ENCODE data around the gene SLC39A2.
"Not testable (repeated sequence)": the region's sequence is repeated elsewhere in the genome, so short reads cannot be mapped to it uniquely, and the experiment has no call there.

The SLC39A2 gene, protein sequence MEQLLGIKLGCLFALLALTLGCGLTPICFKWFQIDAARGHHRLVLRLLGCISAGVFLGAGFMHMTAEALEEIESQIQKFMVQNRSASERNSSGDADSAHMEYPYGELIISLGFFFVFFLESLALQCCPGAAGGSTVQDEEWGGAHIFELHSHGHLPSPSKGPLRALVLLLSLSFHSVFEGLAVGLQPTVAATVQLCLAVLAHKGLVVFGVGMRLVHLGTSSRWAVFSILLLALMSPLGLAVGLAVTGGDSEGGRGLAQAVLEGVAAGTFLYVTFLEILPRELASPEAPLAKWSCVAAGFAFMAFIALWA

DNA sequence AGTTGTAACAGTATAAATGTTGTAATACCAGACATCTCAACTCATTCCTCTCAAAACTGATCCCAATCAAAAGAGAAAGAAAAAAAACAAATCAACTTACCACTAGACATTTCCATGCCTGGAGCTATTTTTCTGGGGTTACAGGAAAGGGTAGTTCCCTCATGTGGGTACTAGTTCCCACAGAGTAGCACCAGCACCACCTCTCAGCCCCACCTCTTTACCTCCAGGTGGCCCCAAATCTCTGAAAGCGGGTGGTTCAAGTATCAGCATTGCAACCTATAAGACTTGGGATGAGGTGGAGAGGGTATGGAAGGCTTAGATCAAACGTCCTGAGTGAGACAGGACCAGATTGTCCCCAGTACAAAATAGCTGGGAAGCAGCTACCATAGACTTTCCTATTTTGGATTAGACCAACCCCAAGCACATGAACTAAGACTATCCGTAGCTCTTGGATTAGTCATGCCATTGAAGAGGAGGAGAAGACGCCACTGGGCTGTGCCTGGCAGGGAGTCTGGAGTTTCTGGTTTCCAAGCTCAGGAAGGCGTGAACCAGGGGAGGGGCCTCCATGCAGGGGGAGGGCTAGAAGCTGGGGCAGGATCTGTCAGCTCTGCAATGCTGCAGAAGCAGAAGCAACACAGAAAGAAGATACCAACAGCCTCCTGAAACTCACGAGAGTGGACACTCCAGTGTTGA, at the start of gene SLC39A2:
TSS of gene SLC39A2 (plus strand) at position 620 of the 693 bp plus-strand sequence. CDS start 154 bp downstream, outside the sequence.
- no peak for DNase-seq

DNA sequence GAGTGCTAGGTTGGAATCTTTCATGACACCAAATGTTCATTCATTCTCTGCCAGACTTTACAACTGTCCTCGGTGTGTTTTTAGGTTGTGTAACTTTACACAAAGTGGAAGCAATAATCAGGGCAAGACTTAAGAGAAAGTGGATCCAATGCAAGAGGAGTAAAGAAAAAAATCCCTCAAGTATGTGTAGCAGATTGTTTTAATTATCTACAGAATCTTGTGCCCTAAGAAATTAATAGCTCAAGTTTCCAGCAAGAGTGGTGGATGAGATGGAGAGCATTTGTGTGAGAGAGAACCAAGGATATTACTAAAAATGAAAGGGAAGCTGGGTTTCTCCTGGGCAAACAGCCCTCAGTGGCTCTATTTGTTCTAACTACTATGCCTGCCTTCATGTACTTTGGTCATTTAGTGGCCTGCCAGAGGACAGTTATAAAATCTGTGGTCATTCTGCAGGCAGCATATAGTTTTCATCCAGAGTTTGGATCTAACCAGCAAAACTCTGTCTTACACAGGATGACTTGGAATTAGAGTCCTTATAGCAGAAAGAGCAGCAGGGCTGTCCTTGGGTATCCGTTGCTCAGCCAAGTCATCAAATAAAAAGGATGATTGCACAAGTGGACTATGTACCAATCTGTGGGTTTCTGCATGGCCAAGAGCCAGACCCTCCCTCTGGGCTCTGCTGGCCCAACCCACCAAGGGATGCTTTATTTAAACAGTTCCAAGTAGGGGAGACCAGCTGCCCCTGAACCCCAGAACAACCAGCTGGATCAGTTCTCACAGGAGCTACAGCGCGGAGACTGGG, 44.2 kb upstream of the SLC39A2 start, which contains the start of gene RNASE2:
TSS of gene RNASE2 (plus strand) at position 752 of the 802 bp plus-strand sequence. CDS start 285 bp downstream, outside the sequence.
- not testable (repeated sequence) for DNase-seq

DNA sequence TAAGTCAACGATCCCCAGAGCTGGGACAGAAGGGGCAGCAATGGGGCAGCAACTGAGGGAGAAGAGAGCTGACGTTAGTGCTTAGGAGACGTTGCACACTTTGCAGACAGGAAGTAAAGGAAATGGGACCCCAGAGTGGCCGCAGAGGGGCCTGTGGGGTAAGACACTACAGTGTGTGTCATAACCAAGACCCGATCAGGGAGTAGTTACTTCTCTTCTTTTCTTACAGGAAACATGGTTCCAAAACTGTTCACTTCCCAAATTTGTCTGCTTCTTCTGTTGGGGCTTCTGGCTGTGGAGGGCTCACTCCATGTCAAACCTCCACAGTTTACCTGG, 43.6 kb upstream of the SLC39A2 start:
- DNase-seq = not testable (repeated sequence)

DNA sequence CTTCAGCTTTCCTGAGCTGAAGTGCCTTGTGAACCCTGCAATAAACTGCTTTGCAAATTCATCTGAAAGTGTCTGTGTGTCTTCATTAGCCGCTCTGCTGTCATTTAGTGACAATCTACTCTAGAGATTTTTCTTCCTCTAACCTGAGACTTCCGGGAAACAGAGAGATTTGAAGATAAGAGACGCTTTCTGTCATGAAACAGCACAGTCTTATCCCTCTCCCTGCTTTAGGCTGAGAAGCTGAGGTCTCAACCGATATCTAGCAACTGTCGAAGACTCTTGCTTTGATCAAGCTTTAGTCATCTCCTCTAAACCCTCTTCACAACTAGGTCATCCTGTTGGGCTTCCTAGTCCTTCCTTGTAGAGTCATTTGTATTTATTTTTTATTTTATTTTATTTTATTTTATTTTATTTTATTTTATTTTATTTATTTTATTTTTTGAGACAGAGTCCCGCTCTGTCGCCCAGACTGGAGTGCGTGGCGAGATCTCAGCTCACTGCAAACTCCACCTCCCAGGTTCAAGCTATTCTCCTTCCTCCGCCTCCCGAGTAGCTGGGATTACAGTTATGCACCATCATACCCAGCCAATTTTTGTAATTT, 42.6 kb upstream of the SLC39A2 start:
- no peak for DNase-seq

DNA sequence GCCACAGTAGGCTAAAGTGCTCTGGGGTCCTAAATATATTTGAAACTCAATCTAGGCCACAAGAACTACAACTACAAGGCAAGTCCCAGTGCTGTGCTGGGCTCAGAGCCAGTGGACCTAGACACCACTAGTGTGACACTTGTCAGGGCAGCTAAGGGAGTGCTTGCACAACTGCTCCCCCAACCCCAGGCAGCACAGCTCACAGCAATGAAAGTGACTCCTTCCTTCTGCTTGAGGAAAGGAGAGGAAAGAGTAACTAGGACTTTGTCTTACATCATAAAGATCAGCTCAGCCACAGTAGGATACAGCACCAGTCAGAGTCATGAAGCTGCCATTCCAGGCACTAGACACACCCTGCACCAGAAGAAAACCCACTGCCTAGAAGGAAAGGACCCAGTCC, 40.1 kb upstream of the SLC39A2 start:
- not testable (repeated sequence) for DNase-seq

DNA sequence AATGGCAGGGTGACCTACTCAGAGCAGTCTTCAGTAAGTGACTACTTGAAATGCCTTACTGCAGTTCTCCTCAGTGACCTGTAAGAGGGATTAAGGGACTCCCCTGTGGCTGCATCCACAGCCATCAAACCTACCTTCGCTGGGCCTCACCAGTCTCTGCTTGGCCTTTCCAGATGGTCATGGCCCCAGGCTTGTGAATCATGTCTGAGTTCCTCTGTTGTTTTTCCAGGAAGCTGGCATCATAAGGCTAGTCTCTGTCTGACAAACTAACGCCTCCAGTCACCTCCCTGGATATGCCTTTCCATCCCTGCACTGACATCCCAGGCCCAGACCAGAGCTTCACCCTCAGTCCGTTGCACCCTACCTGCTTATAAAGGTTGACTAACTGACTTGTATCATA, 29.8 kb upstream of the SLC39A2 start:
- DNase-seq = no peak

DNA sequence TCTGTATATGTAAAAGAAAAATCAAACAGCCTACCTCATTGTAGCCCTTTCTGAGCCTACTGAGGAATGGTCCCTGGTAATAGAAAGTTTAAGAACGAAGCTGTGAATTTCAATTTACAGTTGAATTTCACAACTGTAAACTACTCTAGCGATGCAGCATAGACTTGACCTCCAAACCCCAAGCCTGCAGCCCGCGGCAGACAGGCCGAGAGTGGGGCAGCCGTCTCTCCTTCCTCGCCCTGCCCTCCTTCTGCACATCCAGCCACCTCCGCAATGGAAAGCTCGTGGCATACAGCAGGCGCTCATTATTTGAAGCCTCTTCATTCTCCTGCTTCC, 28.5 kb upstream of the SLC39A2 start:
- no peak for DNase-seq

DNA sequence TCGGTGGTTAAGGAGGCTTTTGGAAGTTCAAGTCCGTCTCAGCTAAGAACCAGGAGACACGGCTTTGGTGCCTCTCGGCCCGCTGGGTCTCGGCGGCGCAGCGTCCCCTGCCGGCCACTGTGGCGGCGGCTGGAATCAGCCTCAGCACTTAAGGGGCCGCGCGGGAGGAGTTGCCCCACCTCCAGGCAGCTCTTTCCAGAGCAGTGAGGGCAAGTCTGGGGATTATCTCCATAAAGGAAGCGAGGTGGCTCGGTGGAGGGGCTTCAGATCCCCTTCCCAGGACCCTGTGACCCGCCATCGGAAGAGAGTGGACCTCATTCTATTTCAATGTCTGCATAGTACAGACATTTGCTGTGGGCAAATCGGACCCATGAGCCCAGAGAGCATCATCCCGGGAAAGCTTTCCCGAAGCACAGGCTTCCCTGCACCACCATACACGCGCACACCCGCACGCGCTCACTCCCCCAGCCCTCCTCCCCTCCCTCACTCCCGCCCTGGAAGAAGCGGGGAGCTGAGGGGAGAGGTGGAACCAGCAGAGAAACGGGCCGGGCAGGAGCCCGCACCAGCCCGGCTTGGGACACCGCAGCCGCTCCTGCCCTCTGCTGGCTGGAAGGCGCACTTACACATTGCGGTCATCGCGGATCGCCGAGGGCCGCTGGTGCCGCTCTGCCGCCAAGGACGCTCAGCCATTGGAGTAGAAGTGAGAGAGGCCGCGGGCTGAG, 27.9 kb upstream of the SLC39A2 start:
- DNase-seq = peak; percentile 54 to 60 (median 55)

DNA sequence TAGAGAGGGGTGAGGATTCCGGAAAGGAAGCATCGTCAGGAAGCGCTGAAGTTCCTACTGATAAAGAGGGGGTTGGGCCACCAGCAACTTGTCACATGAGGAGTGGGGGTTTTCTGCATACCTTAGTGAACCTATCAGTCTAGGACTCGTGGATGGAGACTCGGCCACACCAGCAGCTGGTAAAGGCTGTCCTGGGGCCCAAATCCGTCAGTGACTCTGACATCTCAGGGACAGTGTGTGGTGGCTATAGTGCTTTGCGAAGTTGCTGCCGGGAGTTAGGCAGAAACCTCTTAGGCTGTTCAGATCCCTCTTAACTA, 27.4 kb upstream of the SLC39A2 start:
- DNase-seq = no peak

DNA sequence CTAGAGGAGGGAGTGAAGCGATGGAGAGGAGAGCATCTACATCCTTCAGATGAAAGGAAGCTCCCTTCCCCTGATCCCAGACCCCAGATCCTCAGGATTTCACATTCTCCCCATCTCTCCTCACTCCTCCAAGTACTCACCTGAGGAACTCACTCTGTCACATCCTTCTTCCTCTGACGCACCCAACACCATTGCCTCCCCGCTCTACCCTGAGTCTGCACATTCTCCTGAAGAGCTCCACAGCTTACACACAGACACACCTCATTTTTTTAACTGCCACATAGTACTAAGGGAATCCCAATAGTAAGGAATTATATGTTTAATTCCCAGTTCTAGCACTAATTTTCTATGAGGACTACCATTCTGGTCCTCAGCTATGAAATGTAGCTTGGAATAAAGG, 25.6 kb upstream of the SLC39A2 start:
- DNase-seq = no peak

DNA sequence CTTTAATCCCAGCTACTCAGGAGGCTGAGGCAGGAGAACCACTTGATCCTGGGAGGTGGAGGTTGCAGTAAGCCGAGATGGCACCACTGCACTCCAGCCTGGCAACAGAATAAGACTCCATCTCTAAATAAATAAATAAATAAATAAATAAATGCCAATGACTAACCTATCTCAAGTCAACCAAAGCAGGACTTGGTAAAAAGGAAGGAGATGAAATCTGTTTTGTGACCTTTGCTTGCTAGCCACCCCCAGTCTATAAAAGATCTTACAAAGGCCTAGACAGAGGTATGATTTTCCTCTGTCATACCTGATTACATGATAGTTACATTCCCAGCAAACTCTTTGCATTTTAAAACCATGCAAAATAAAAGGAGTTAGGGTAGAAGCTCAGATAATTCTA, 22.8 kb upstream of the SLC39A2 start:
- no peak for DNase-seq

DNA sequence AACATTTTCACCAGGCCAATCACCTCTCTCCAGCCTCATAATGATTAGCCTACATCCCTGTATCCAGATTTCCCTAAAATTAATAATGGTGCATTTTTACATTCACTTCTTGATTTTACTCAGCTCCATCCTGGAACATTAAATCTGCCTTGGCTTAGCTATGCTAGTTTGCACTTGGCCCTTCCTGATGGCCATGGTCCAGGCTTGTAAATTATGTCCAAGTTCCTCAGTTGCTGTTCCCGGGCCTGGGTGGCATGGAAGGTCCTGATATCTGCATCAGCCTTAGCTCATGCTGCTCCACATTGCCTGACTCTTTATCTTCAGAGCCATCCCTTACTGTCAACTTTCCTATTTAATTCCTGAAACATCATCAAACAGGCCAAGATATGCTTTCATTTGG, 20.4 kb upstream of the SLC39A2 start:
- no peak for DNase-seq

DNA sequence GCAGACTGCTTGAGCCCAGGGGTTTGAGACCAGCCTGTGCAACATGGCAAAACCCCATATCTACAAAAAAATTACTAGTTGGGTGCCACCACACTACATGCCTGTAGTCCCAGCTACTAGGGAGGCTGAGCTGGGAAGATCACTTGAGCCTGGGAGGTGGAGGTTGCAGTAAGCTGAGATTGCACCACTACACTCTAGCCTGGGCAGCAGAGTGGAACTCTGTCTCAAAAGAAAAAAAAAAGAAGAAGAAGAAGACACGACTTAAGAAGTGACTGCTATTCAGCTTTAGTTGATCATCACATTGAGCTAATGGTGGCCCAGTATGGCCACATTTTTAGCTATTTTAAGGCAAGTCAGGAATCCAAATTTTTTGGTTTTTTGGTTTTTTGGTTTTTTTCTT, 18.2 kb upstream of the SLC39A2 start:
- DNase-seq = no peak

DNA sequence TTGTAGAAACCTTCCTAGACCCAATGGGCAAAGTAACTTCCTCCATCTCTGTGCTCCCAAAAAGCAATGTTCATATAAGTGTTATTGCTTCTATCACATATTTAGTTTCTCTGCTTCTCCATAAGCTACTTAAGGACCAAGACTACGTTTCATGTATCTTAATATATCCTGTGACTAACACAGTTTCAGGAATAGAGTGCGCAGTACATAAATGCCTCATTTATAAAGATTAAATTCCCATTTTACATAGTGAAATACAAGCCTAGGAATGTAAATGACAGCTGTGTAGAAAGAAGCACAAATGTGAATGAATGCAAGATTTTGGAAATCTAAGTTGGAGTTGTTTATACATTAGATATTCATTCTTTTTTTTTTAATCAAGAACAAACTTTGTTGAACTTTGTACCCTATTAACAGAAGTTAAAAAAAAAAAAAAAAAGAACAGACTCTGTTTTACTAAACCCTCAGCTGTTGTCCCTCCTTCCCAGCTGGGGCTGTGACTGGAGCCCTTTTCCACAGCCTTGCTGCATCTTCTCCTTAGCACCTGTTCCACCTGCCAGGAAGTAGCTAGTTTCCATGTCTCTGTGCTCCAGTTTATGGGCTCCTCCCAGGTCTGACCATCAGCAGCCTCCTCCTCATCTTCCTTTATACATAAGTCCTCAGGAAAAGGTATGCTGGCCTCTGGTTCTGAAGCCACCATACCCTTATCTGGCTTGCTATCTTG, 16.3 kb upstream of the SLC39A2 start:
- DNase-seq = no peak

DNA sequence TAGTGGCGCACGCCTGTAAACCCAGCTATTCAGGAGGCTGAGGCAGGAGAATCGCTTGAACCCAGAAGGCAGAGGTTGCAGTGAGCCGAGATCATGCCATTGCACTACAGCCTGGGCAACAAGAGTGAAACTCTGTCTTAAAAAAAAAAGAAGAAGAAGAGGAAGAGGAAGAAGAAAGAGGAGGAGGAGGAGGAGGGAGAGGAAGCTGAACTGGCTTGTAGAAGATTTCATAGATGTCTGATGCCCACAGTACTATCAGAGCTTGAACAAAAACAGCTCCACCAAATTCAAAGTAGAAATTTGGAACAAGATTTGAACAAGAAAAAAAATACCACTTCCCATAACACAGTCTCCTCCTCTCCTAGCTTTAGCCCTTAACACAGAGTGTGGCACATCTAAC, 13.4 kb upstream of the SLC39A2 start:
- not testable (repeated sequence) for DNase-seq

DNA sequence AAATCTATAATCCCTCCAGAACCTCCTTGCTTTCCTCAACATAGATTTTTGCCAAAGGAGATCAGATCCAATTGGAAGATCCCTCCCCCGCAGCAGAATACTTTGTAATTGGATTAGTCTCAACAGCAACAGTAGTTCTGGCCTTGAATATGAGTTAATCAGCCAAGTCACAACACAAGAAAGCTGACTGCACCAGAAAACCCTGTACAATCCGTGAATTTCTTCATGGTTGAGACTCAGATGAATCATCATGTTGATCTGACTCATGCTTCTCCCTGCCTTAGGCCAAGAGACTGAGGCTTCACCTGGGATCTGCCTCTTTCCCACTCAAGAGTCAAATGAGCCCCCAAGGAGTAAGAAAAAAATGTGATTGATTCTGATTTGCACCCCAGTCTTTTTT, 12.3 kb upstream of the SLC39A2 start:
- DNase-seq = no peak

DNA sequence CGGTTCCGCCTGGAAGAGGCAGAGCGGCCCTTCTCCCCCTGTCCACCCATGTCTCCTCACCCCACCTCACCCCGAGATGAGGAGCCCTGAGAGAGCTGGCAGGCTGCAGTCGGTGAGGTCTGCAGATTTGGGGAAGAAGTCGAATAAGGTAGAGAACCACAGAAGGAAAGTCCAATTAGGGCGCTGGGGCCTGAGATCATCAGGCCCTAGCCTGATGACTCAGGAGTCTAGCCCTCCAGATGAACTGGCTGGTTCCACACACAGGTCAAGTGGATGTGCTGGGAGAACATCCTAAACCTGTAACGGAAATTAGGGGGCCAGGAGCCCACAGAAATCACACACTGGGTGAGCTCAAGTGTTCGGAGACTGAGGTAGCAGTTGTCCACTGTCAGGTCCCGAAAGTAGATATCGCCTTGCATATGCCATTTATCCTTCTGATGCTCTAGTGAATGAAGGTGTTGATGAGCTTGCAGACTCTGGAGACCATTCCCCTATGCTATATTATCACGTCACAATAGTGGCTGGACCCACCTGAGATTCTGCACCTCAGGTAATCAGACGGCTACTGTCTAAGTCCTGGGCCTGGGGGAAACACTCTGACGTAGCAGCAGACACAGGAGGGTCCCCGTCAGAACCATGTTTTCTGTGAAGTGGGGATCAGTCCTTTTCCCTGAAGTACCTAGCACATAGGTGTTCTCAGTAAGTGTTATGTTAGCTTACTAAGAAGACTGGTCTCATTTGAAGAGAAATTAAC, 10.2 kb upstream of the SLC39A2 start:
- no peak for DNase-seq

DNA sequence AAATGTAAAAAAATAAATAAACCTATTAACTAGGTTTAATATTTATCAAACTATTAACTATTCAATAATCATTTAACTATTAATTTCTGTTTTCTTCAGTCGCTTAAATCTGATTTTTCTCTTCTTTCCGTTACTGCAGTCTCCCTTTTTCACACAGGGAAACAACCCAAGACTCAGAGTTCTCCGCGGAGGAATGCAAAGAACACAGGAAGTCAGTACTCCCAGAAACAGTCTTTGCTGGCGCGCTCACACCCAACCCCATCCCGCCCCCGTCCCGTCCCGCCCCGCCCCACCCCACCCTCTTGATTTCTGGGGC, 9.7 kb upstream of the SLC39A2 start:
- DNase-seq = no peak

DNA sequence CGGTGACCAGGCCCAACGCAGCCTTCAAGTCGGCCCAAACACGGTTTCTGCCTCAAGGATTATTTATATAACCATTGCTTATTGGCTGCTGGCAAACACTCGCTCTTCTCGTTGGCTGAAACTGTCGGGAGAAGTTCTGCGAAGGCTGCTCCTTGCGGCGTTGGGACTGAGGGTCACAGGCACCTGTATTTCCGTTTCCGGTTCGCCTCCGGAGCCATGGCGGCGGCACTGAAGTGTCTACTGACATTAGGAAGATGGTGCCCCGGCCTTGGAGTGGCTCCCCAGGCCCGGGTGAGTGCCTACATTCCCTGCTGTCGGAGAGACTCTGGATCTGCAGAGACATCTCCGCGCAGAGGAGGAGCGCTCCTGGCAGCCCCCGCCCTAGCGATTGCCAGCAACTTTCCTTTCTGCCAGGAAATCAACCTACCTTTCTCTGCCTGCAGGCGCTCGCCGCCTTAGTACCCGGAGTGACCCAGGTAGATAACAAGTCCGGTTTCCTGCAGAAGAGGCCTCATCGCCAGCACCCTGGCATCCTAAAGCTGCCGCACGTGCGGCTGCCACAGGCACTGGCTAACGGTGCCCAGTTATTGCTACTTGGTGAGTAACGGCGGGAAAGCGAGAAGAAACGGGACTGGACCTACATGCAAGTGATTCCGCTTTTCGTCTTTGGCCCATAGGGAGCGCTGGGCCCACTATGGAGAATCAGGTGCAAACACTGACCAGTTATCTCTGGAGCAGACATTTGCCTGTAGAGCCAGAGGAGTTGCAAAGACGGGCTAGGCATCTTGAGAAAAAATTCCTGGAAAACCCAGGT, 9.1 kb upstream of the SLC39A2 start, which contains the start of gene METTL17:
TSS of gene METTL17 (plus strand) at position 194 of the 814 bp plus-strand sequence. CDS start at position 217, 23 bp downstream.
- peak; percentile 60 to 70 (median 68) for DNase-seq

DNA sequence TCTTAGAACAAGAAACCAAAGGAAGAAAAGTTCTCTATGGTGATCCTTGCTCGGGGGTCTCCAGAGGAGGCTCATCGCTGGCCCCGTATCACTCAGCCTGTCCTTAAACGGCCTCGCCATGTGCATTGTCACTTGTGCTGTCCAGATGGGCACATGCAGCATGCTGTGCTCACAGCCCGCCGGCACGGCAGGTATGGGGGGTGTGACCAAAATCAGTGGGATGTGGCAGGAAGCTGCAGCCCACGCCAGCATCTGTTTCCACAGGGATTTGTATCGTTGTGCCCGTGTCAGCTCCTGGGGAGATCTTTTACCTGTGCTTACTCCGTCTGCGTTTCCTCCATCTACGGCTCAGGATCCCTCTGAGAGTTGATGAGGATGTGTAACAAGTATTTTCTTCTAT, 2.6 kb upstream of the SLC39A2 start:
- no peak for DNase-seq

DNA sequence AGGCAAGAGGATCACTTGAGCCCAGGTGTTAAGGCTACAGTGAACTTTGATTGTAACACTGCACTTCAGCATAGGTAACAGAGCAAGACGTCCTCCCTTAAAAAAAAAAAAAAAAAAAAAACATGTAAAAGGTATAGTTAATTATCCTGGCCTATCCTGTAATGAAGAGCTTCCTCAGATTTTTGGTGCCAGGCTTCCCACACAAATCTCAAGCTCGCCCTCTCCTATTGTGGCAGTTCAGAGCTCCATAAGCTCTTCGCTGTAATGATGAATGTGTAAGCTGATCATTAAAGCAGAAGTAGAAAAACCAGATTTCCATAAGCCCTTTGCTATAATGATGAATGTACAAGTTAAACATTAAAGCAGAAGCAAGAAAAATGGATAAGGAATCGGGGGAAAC, 2.0 kb upstream of the SLC39A2 start:
- DNase-seq = no peak

Measured in activated CD4-positive, CD25-positive, alpha-beta regulatory T cell (primary cell).